Small intestine (tissue), 7 donors: ENCODE data around the gene CNOT10. TPM values are rescaled to one million over a fixed set of nuclear protein-coding genes. Genes with fewer than 3 reads are reported as not detected.

Experiments
- DNase-seq, 2 donors: peaks; one replicate each; pipeline versions ENCODE4 v3.0.0 to v3.0.0-alpha.2; 2013
- FAIRE-seq: peaks from 2 replicates; lab custom pipeline; 2012; peaks lifted over from hg19 to GRCh38; lab: Jason Lieb, UNC
- H3K27ac ChIP-seq, 3 donors: one replicate each; pipeline ENCODE4 v1.5.1; 2013; ENCODE audit warnings: low read length in 2 of 3, mild to moderate bottlenecking in 2 of 3, control low read depth in 1 of 3, inconsistent platforms in 1 of 3, low read depth in 1 of 3, moderate library complexity in 1 of 3
- H3K27me3 ChIP-seq, 3 donors: one replicate each; pipeline ENCODE4 v1.6.1; 2013; ENCODE audit warnings: low read length in 3 of 3, inconsistent platforms in 1 of 3; ENCODE audit not compliant: control insufficient read depth in 3 of 3, insufficient read depth in 3 of 3
- H3K36me3 ChIP-seq, 3 donors: one replicate each; pipeline ENCODE4 v1.6.1; 2013; ENCODE audit warnings: low read length in 3 of 3, inconsistent platforms in 1 of 3, low read depth in 1 of 3, mild to moderate bottlenecking in 1 of 3, moderate library complexity in 1 of 3; ENCODE audit not compliant: control insufficient read depth in 3 of 3, insufficient read depth in 2 of 3
- H3K4me1 ChIP-seq, 3 donors: one replicate each; pipeline ENCODE4 v1.6.1; 2013; ENCODE audit warnings: low read length in 2 of 3, inconsistent platforms in 1 of 3, low read depth in 1 of 3, mild to moderate bottlenecking in 1 of 3, moderate library complexity in 1 of 3; ENCODE audit not compliant: control insufficient read depth in 3 of 3, insufficient read depth in 2 of 3
- H3K4me3 ChIP-seq, 3 donors: one replicate each; pipeline ENCODE4 v1.5.1; 2013; ENCODE audit warnings: low read length in 3 of 3, control low read depth in 1 of 3, inconsistent platforms in 1 of 3, low read depth in 1 of 3, mild to moderate bottlenecking in 1 of 3, moderate library complexity in 1 of 3
- H3K9me3 ChIP-seq, 2 donors: one replicate each; pipeline ENCODE4 v1.6.1; 2013; ENCODE audit warnings: low read depth in 1 of 2, low read length in 1 of 2; ENCODE audit not compliant: control insufficient read depth in 2 of 2, insufficient read depth in 1 of 2
- WGBS, 3 donors: extraction: QIAGEN DNeasy Blood & Tissue Kit; methylation state at CpG; one replicate each; pipeline ENCODE4 v1.1.7; 2013; 5-methylcytosine and 5-hydroxymethylcytosine counted together
- polyA plus RNA-seq, 4 donors: library from polyadenylated mRNA; stranded (reverse) in 3 of 4; unstranded in 1 of 4; fragments of 200-250 nt in 3 of 4; fragments of 120-200 nt in 1 of 4; gene quantifications; one replicate each; pipeline versions ENCODE4 v1.2.1 to v1.2.3, GENCODE V29; 2013
- donor health status: healthy with polysubstance abuse.
- donor health status: control.
- donor health status: control.
- donor health status: Bipolar disorder and iron deficiency.
- donor health status: healthy.

The CNOT10 gene
- polyA plus RNA-seq, 4 donors: 12.7 to 35.0 (median 15.7) TPM

DNA sequence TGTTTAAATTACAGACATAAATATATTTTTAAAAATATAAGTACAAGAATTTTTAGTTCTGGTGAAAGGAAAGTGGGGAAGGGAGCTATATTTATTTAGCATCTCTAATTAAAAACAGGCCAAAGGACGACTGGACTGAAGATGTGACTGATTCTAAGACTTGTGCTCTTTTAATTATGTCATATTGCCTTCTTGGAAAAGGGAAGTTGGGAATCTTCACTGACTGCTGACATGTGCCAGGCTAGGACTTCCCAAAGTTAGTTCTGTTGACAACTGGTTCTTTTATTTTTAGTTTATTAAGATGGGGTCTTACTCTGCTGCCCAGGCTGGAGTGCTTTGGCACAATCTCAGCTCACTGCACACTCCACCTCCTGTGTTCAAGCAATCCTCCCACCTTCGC is 13.5 kb downstream of the CNOT10 start:
- FAIRE-seq: no peak
- 82 to 96% (median 85%) methylated on average over 2 of the region's 2 CpGs for WGBS, 3 donors

DNA sequence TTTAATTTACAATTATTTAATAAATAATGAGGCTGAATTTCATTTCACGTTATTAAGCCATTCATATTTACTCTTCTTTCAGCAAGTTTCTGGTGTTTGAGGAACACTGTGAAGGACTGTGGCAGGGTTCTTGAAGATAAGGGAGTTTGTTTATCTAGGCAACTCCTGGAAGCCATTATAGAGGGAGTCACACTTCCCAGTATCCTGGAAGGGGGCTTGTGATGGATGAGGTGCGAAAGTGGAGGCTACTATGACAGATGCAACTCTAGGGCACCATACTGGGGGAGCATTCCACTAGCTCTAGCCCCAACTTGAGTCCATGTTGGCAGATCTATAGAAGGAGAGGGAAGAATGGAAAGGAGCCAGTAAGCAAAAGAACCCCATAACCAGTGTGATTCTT is 14.4 kb downstream of the CNOT10 start:
- H3K36me3 ChIP-seq: peaks cover 0 to 14% (median 0%) of the 10 kb centered on the region in 3 donors
- 77 to 86% (median 81%) methylated on average over 2 of the region's 2 CpGs for WGBS, 3 donors
- no peak overlapping the region for H3K4me3 ChIP-seq
- no peak overlapping the region for H3K27ac ChIP-seq
- no peaks in the 10 kb centered on the region for H3K27me3 ChIP-seq
- no peaks in the 10 kb centered on the region for H3K9me3 ChIP-seq
- H3K4me1 ChIP-seq: no peaks in the 10 kb centered on the region
- no peak for FAIRE-seq
- DNase-seq: no peak

More for the DNA sequence above, 13.5 kb downstream of the CNOT10 start:
- Histone ChIP-seq H3K9me3 (no peaks in the 10 kb centered on the region), H3K4me3 (no peak overlapping the region), H3K4me1 (no peaks in the 10 kb centered on the region), H3K27ac (no peak overlapping the region), H3K36me3 (peaks cover 0 to 16% (median 0%) of the 10 kb centered on the region in 3 donors), H3K27me3 (no peaks in the 10 kb centered on the region)
- no peak for DNase-seq

DNA sequence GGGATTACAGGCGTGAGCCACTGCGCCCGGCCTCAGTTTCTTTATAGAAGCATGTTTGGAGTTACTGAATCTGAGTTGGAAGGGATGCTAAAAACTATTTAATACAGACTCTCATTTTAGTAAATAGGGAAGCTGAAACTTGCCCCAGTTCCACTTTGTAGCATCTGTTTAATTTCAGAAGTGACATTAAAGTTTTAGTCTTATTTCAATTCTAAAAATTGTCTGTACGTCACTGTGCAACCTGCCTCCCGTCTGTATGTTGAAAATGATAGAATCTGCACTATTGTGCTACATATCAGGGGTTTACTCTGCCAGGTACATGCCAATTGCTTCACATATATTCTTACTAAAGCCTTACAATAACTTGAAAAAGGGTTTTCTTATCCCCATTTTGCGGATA is 15.3 kb downstream of the CNOT10 start:
- H3K36me3 ChIP-seq: peaks cover 0 to 10% (median 0%) of the 10 kb centered on the region in 3 donors
- H3K27me3 ChIP-seq: no peaks in the 10 kb centered on the region
- no peak overlapping the region for H3K27ac ChIP-seq
- FAIRE-seq: no peak
- 72 to 76% (median 75%) methylated on average over 6 of the region's 6 CpGs for WGBS, 3 donors
- no peak overlapping the region for H3K4me3 ChIP-seq
- no peaks in the 10 kb centered on the region for H3K9me3 ChIP-seq
- H3K4me1 ChIP-seq: peaks cover 0 to under 1% (median 0%) of the 10 kb centered on the region in 3 donors
- DNase-seq: no peak

DNA sequence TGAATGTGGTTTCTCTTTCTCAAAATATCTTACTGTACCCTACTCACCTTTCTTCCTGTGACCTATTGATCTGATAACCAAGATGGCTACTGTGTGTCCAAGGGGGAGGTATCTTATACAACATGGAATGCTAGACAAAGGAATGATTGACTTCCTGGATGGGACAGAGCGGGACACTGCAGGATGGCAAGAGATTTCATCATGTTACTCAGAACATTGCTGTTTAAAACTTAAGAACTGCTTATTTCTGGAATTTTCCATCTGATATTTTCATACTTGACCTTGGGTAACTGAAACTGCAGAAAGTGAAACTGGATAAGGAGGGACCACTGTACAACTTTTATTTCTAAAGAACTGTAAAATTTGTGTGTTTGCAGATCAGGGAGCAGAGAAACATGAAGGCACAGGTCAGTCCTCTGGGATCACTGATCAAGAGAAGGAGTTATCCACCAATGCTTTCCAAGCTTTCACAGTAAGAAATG is 18.5 kb downstream of the CNOT10 start:
- Histone ChIP-seq H3K9me3 (no peaks in the 10 kb centered on the region), H3K4me1 (peaks cover 0 to 4% (median 0%) of the 10 kb centered on the region in 3 donors), H3K27me3 (no peaks in the 10 kb centered on the region), H3K4me3 (no peak overlapping the region), H3K36me3 (peaks cover 0 to 4% (median 0%) of the 10 kb centered on the region in 3 donors), H3K27ac (peak overlapping the region in 1 of 3 donors; percentile 40)
- WGBS, 3 donors: 78 to 92% (median 88%) methylated on average over 1 of the region's 1 CpG
- DNase-seq (no peak), FAIRE-seq (no peak)

DNA sequence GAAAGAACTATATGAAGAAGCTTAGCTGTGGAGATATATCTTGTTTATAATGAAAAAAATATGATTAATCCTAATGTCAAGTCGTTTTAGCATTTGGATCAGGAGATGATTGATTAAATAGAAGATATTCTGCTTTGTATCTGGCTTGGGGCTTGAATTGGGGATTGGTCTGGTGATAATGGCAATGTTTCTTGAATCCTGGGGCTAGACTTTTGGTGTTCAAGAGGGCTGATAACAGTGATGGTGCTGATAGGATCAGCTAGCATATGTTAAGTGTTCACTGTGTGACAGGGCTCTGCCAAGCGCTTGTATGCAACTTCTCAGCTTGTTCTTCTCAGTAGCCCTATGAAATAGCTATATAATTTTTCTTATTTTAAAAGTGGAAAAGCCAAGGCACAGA is 20.2 kb downstream of the CNOT10 start:
- H3K9me3 ChIP-seq: no peaks in the 10 kb centered on the region
- WGBS, 3 donors: 77 to 91% (median 83%) methylated on average over 2 of the region's 2 CpGs
- no peak overlapping the region for H3K4me3 ChIP-seq
- peaks cover 0 to 6% (median 0%) of the 10 kb centered on the region in 3 donors for H3K36me3 ChIP-seq
- no peak overlapping the region for H3K27ac ChIP-seq
- FAIRE-seq (no peak), DNase-seq (no peak)
- no peaks in the 10 kb centered on the region for H3K27me3 ChIP-seq
- peaks cover 0 to 4% (median 0%) of the 10 kb centered on the region in 3 donors for H3K4me1 ChIP-seq

GRCh38 chr3:32706348-32707025 is 21.5 kb downstream of the CNOT10 start:
- peaks cover 0 to 11% (median 2%) of the 10 kb centered on the region in 3 donors for H3K36me3 ChIP-seq
- WGBS, 3 donors: 60 to 74% (median 68%) methylated on average over 6 of the region's 6 CpGs
- DNase-seq: no peak
- H3K4me3 ChIP-seq: no peak overlapping the region
- FAIRE-seq: no peak
- no peaks in the 10 kb centered on the region for H3K9me3 ChIP-seq
- H3K27ac ChIP-seq: no peak overlapping the region
- no peaks in the 10 kb centered on the region for H3K27me3 ChIP-seq
- H3K4me1 ChIP-seq: peaks cover 0 to 4% (median 0%) of the 10 kb centered on the region in 3 donors

DNA sequence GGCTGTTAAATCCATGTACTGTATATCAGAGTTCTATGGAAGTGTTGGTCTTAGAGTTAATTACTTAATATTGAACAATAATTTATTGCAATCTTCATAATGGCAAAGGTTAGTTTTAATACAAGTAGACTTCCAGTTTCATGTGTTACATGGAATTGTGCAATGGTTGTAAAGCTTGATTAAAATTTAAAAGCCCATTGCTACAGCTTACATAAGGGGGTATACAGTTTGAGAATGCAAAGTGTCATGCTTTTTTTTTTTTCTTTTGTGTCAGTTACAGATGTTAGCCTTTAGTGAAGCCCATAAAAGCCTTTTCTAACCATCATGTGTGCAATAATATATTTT is 22.0 kb downstream of the CNOT10 start:
- no peak for FAIRE-seq
- H3K27ac ChIP-seq: no peak overlapping the region

DNA sequence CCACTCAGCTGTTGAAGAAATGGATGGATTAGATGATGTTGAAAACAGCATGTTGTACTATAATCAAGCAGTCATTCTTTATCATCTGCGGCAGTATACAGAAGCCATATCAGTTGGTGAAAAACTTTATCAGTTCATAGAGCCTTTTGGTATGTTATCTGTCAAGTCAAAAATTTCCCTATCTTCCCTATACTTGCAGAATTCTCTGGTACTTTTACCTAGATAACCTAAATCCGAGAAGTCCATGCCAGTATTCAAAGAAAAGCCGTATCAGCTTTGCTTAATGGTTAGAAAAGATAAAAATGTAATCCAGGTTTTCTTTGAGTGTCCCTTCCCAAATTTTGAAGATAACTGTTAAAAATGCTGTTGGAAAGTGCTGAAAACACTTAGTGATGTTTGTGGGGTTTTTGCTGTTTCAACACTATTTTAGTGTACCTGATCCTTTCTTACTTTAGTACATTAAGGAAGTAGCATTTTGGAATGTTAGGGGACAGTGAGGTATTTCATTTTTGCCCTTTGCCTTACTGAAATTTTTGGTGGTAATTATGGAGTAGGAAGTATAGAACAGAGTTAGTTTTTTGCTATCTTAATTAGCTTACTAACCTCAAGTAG is 23.8 kb downstream of the CNOT10 start:
- Histone ChIP-seq H3K36me3 (peaks cover 2 to 14% (median 3%) of the 10 kb centered on the region in 3 donors), H3K4me3 (no peak overlapping the region), H3K27me3 (no peaks in the 10 kb centered on the region), H3K9me3 (no peaks in the 10 kb centered on the region), H3K4me1 (peaks cover 0 to 4% (median 0%) of the 10 kb centered on the region in 3 donors), H3K27ac (no peak overlapping the region)
- WGBS, 3 donors: 65 to 82% (median 68%) methylated on average over 3 of the region's 3 CpGs
- FAIRE-seq (no peak), DNase-seq (no peak)

More for the DNA sequence above, 22.0 kb downstream of the CNOT10 start:
- no peaks in the 10 kb centered on the region for H3K9me3 ChIP-seq
- H3K36me3 ChIP-seq: peaks cover 0 to 11% (median 2%) of the 10 kb centered on the region in 3 donors
- H3K4me1 ChIP-seq: peaks cover 0 to 4% (median 0%) of the 10 kb centered on the region in 3 donors
- DNase-seq: no peak
- H3K27me3 ChIP-seq: no peaks in the 10 kb centered on the region
- H3K4me3 ChIP-seq: no peak overlapping the region
